Renal pelvis (tissue), 4 donors: ENCODE data around the gene TCN2. TPM values are rescaled to one million over a fixed set of nuclear protein-coding genes. Genes with fewer than 3 reads are reported as not detected.
"Not testable (repeated sequence)": the region's sequence is repeated elsewhere in the genome, so short reads cannot be mapped to it uniquely, and the experiment has no call there.

Experiments
- DNase-seq: peaks from one replicate; pipeline ENCODE4 v3.0.0-alpha.2; 2013
- polyA plus RNA-seq, 3 donors: library from polyadenylated mRNA; unstranded; fragments of 120-200 nt; gene quantifications; one replicate each; pipeline ENCODE4 v1.2.1, GENCODE V29; 2013; ENCODE audit not compliant: insufficient read length in 3 of 3

The TCN2 gene
- polyA plus RNA-seq, 3 donors, result 64.4 to 73.5 (median 70.3) TPM

- DNase-seq, result no peak
Observed at GRCh38 chr22:30675436-30675835, 68.5 kb downstream of the TCN2 start.

GRCh38 chr22:30676565-30676964 is 69.6 kb downstream of the TCN2 start:
- DNase-seq, result not testable (repeated sequence)

Other genes with a start within 250 kb of the TCN2 start
- gene RNF215, start 219.8 kb upstream of the TCN2 start, polyA plus RNA-seq, result 10 to 100 TPM; 22.6 to 27.0 (median 24.2) TPM
- 1 to 10 TPM; 6.0 to 8.1 (median 7.4) TPM for gene SEC14L2, start 210.2 kb upstream of the TCN2 start, polyA plus RNA-seq
- gene MTFP1, start 181.4 kb upstream of the TCN2 start, polyA plus RNA-seq, result 10 to 100 TPM; 12.0 to 15.6 (median 13.8) TPM
- under 1 TPM in 1 of 3 donors, not detected in 2; 0.13 TPM for gene SEC14L3, start 135.2 kb upstream of the TCN2 start, polyA plus RNA-seq
- gene SEC14L4, start 101.5 kb upstream of the TCN2 start, polyA plus RNA-seq, result 1 to 10 TPM in 1 of 3 donors, under 1 TPM in 2; 0.54 to 1.2 (median 0.58) TPM
- gene SEC14L6, start 60.4 kb upstream of the TCN2 start, polyA plus RNA-seq, result 10 to 100 TPM in 2 of 3 donors, 1 to 10 TPM in 1; 7.8 to 16.3 (median 11.0) TPM
- gene GAL3ST1, start 32.5 kb upstream of the TCN2 start, polyA plus RNA-seq, result 10 to 100 TPM; 28.5 to 44.6 (median 36.9) TPM
- gene PES1, start 15.3 kb upstream of the TCN2 start, polyA plus RNA-seq, result 10 to 100 TPM; 74.3 to 88.6 (median 81.8) TPM
- 1 to 10 TPM; 1.9 to 2.4 (median 1.9) TPM for gene SLC35E4, start 28.6 kb downstream of the TCN2 start, polyA plus RNA-seq
- 10 to 100 TPM in 1 of 3 donors, 1 to 10 TPM in 2; 6.0 to 13.5 (median 8.8) TPM for gene DUSP18, start 60.7 kb downstream of the TCN2 start, polyA plus RNA-seq
- 1 to 10 TPM; 5.6 to 6.7 (median 5.9) TPM for gene OSBP2, start 87.7 kb downstream of the TCN2 start, polyA plus RNA-seq